ENCODE measurements around the gene POLK.

The POLK gene

GRCh38 chr5:75545131-75545530 lies 33.4 kb downstream of the POLK start:
- DNase-seq (ENCODE audit: low read depth): no peak
- H3K4me3 ChIP-seq (ENCODE audit: low read depth, low read length): no peak overlapping the region
- TF ChIP-seq CTCF (IDR thresholded peaks at IDR 0.05; ENCODE audit: low read depth, low read length, missing control alignments): no peak

GRCh38 chr5:75546830-75547229 lies 35.1 kb downstream of the POLK start:
- no peak overlapping the region for H3K4me3 ChIP-seq (ENCODE audit: low read depth, low read length)
- no peak for DNase-seq (ENCODE audit: low read depth)
- no peak for TF ChIP-seq CTCF (IDR thresholded peaks at IDR 0.05; ENCODE audit: low read depth, low read length, missing control alignments)

GRCh38 chr5:75547812-75548211 lies 36.1 kb downstream of the POLK start:
- no peak overlapping the region for H3K4me3 ChIP-seq (ENCODE audit: low read depth, low read length)
- no peak for DNase-seq (ENCODE audit: low read depth)
- TF ChIP-seq CTCF (IDR thresholded peaks at IDR 0.05; ENCODE audit: low read depth, low read length, missing control alignments): no peak

GRCh38 chr5:75550597-75550996 lies 38.9 kb downstream of the POLK start:
- H3K4me3 ChIP-seq (ENCODE audit: low read depth, low read length): no peak overlapping the region
- DNase-seq (ENCODE audit: low read depth): no peak
- TF ChIP-seq CTCF (IDR thresholded peaks at IDR 0.05; ENCODE audit: low read depth, low read length, missing control alignments): no peak

- TF ChIP-seq CTCF (IDR thresholded peaks at IDR 0.05; ENCODE audit: low read depth, low read length, missing control alignments): no peak
- no peak for DNase-seq (ENCODE audit: low read depth)
- H3K4me3 ChIP-seq (ENCODE audit: low read depth, low read length): no peak overlapping the region
Measured at GRCh38 chr5:75551471-75551870, 39.8 kb downstream of the POLK start.

- no peak for TF ChIP-seq CTCF (IDR thresholded peaks at IDR 0.05; ENCODE audit: low read depth, low read length, missing control alignments)
- H3K4me3 ChIP-seq (ENCODE audit: low read depth, low read length): no peak overlapping the region
- DNase-seq (ENCODE audit: low read depth): no peak
Measured at GRCh38 chr5:75552764-75553163, 41.1 kb downstream of the POLK start.

GRCh38 chr5:75553358-75553757 lies 41.7 kb downstream of the POLK start:
- no peak overlapping the region for H3K4me3 ChIP-seq (ENCODE audit: low read depth, low read length)
- no peak for DNase-seq (ENCODE audit: low read depth)
- no peak for TF ChIP-seq CTCF (IDR thresholded peaks at IDR 0.05; ENCODE audit: low read depth, low read length, missing control alignments)
